ENCODE measurements around the gene MPP2.
A peak's percentile ranks its signal among the peaks of the same experiment; 100 is the strongest.
"Not testable (repeated sequence)": the region's sequence is repeated elsewhere in the genome, so short reads cannot be mapped to it uniquely, and the experiment has no call there.

MPP2 gene

GRCh38 chr17:43928609-43929008, 21.3 kb upstream of the MPP2 start:
- no peak for DNase-seq (ENCODE audit: low spot score)

- not testable (repeated sequence) for DNase-seq (ENCODE audit: low spot score)
Measured at GRCh38 chr17:43927929-43928328, 20.6 kb upstream of the MPP2 start.

GRCh38 chr17:43927060-43927864, 19.9 kb upstream of the MPP2 start:
- peak; percentile 35 for DNase-seq (ENCODE audit: low spot score)

GRCh38 chr17:43924558-43924957, 17.2 kb upstream of the MPP2 start:
- DNase-seq (ENCODE audit: low spot score): no peak

- no peak for DNase-seq (ENCODE audit: low spot score)
Measured at GRCh38 chr17:43920500-43921095, 13.3 kb upstream of the MPP2 start.

- no peak for DNase-seq (ENCODE audit: low spot score)
Measured at GRCh38 chr17:43918026-43918389, 10.7 kb upstream of the MPP2 start.

GRCh38 chr17:43917348-43918025, 10.2 kb upstream of the MPP2 start:
- peak; percentile 66 for DNase-seq (ENCODE audit: low spot score)

GRCh38 chr17:43917016-43917347, 9.6 kb upstream of the MPP2 start:
- DNase-seq (ENCODE audit: low spot score): no peak

GRCh38 chr17:43916385-43916784, 9.0 kb upstream of the MPP2 start:
- no peak for DNase-seq (ENCODE audit: low spot score)

- DNase-seq (ENCODE audit: low spot score): no peak
Measured at GRCh38 chr17:43915559-43915958, 8.2 kb upstream of the MPP2 start.

GRCh38 chr17:43914451-43914850, 7.1 kb upstream of the MPP2 start:
- no peak for DNase-seq (ENCODE audit: low spot score)

- DNase-seq (ENCODE audit: low spot score): no peak
Measured at GRCh38 chr17:43913584-43913983, 6.2 kb upstream of the MPP2 start.

- DNase-seq (ENCODE audit: low spot score): no peak
Measured at GRCh38 chr17:43912635-43913304, 5.4 kb upstream of the MPP2 start.

- no peak for DNase-seq (ENCODE audit: low spot score)
Measured at GRCh38 chr17:43911904-43912303, 4.6 kb upstream of the MPP2 start.

- no peak for DNase-seq (ENCODE audit: low spot score)
Measured at GRCh38 chr17:43909537-43910231, 2.3 kb upstream of the MPP2 start.

- DNase-seq (ENCODE audit: low spot score): peak; percentile 79
Measured at GRCh38 chr17:43907998-43908721, 824 bp upstream of the MPP2 start.

- DNase-seq (ENCODE audit: low spot score): no peak
Measured at GRCh38 chr17:43906951-43907424, 348 bp downstream of the MPP2 start.

GRCh38 chr17:43905985-43906852, 1.1 kb downstream of the MPP2 start:
- peak; percentile 83 for DNase-seq (ENCODE audit: low spot score)

GRCh38 chr17:43905400-43905984, 1.8 kb downstream of the MPP2 start:
- no peak for DNase-seq (ENCODE audit: low spot score)

All from iPS-NIHi11 (cell line).